ENCODE results near the gene IGFL4. TPM values are rescaled to one million over a fixed set of nuclear protein-coding genes. Genes with fewer than 3 reads are reported as not detected.

The IGFL4 gene
- total RNA-seq, 4 donors from 2014 or later, result not detected

- Histone ChIP-seq H3K27ac (no peak overlapping the region), H3K4me1 (peaks cover 0 to 6% (median 0%) of the 10 kb centered on the region in 4 donors), H3K4me3 (peak overlapping the region in 2 of 4 donors; percentile 31 to 43), H3K36me3 (no peaks in the 10 kb centered on the region), H3K27me3 (peaks cover 0 to 7% of the 10 kb centered on the region in 2 donors), H3K9me3 (no peaks in the 10 kb centered on the region)
- peak in 2 of 3 donors; percentile 66 to 67 for DNase-seq
- TF ChIP-seq CTCF (IDR thresholded peaks at IDR 0.05) (peak in 4 of 6 experiments; percentile 47 to 93 (median 91)), POLR2A (IDR thresholded peaks at IDR 0.05) (no peak)
Observed at GRCh38 chr19:46076951-46077814, 36.4 kb upstream of the IGFL4 start.

GRCh38 chr19:46076031-46076880 lies 35.5 kb upstream of the IGFL4 start:
- Histone ChIP-seq H3K36me3 (no peaks in the 10 kb centered on the region), H3K4me1 (peaks cover 0 to 6% (median 0%) of the 10 kb centered on the region in 4 donors), H3K4me3 (no peak overlapping the region), H3K27me3 (peaks cover 0 to 7% of the 10 kb centered on the region in 2 donors), H3K27ac (no peak overlapping the region), H3K9me3 (no peaks in the 10 kb centered on the region)
- DNase-seq, result no peak
- TF ChIP-seq POLR2A (IDR thresholded peaks at IDR 0.05) (no peak), CTCF (IDR thresholded peaks at IDR 0.05) (no peak)

GRCh38 chr19:46073268-46073922 lies 32.6 kb upstream of the IGFL4 start:
- H3K36me3 ChIP-seq, result no peaks in the 10 kb centered on the region
- peaks cover 0 to 11% (median 0%) of the 10 kb centered on the region in 4 donors for H3K4me1 ChIP-seq
- no peak for TF ChIP-seq CTCF (IDR thresholded peaks at IDR 0.05)
- TF ChIP-seq POLR2A (IDR thresholded peaks at IDR 0.05), result no peak
- no peak overlapping the region for H3K4me3 ChIP-seq
- peaks cover 0 to 7% of the 10 kb centered on the region in 2 donors for H3K27me3 ChIP-seq
- no peak for DNase-seq
- H3K27ac ChIP-seq, result no peak overlapping the region
- H3K9me3 ChIP-seq, result no peaks in the 10 kb centered on the region

GRCh38 chr19:46069806-46070341 lies 29.1 kb upstream of the IGFL4 start:
- TF ChIP-seq POLR2A (IDR thresholded peaks at IDR 0.05) (no peak), CTCF (IDR thresholded peaks at IDR 0.05) (no peak)
- Histone ChIP-seq H3K4me3 (no peak overlapping the region), H3K27me3 (no peaks in the 10 kb centered on the region), H3K36me3 (no peaks in the 10 kb centered on the region), H3K27ac (no peak overlapping the region), H3K9me3 (no peaks in the 10 kb centered on the region), H3K4me1 (peaks cover 0 to 5% (median 0%) of the 10 kb centered on the region in 4 donors)
- no peak for DNase-seq
